Measurements from ENCODE around the gene IFIT1B. TPM values are rescaled to one million over a fixed set of nuclear protein-coding genes. Genes with fewer than 3 reads are reported as not detected.
"Not testable (repeated sequence)": the region's sequence is repeated elsewhere in the genome, so short reads cannot be mapped to it uniquely, and the experiment has no call there.

Gene IFIT1B
- total RNA-seq, 2 experiments from 2014 or later = not detected

GRCh38 chr10:89341649-89342048, 36.2 kb upstream of the IFIT1B start:
- no peak overlapping the region for H3K27ac Mint-ChIP-seq
- intact Hi-C loops (cut with micrococcal nuclease) = no loop called here
- H3K4me3 Mint-ChIP-seq = no peak overlapping the region
- H3K36me3 Mint-ChIP-seq = peaks cover 14% of the 10 kb centered on the region
- no peak for DNase-seq
- H3K27me3 Mint-ChIP-seq = peaks cover 13% of the 10 kb centered on the region
- POLR2A ChIA-PET = no interaction called here
- CTCF ChIA-PET = no interaction called here
- peaks cover 11% of the 10 kb centered on the region for H3K4me1 Mint-ChIP-seq (ENCODE audit: low read depth)
- no peaks in the 10 kb centered on the region for H3K9me3 Mint-ChIP-seq

GRCh38 chr10:89342206-89342958, 35.5 kb upstream of the IFIT1B start:
- CTCF ChIA-PET = no interaction called here
- H3K27ac Mint-ChIP-seq = no peak overlapping the region
- peaks cover 5% of the 10 kb centered on the region for H3K4me1 Mint-ChIP-seq (ENCODE audit: low read depth)
- intact Hi-C loops (cut with micrococcal nuclease) = no loop called here
- no peak for DNase-seq
- no peaks in the 10 kb centered on the region for H3K9me3 Mint-ChIP-seq
- H3K4me3 Mint-ChIP-seq = no peak overlapping the region
- POLR2A ChIA-PET = no interaction called here
- peaks cover 14% of the 10 kb centered on the region for H3K36me3 Mint-ChIP-seq
- peaks cover 13% of the 10 kb centered on the region for H3K27me3 Mint-ChIP-seq

GRCh38 chr10:89343089-89343767, 34.6 kb upstream of the IFIT1B start:
- Mint-ChIP-seq H3K9me3 (no peaks in the 10 kb centered on the region), H3K27ac (no peak overlapping the region), H3K36me3 (peaks cover 14% of the 10 kb centered on the region), H3K4me3 (no peak overlapping the region), H3K27me3 (peaks cover 13% of the 10 kb centered on the region), H3K4me1 (ENCODE audit: low read depth) (peaks cover 8% of the 10 kb centered on the region)
- ChIA-PET POLR2A (no interaction called here), CTCF (no interaction called here)
- no peak for DNase-seq
- intact Hi-C loops (cut with micrococcal nuclease) = no loop called here

DNA sequence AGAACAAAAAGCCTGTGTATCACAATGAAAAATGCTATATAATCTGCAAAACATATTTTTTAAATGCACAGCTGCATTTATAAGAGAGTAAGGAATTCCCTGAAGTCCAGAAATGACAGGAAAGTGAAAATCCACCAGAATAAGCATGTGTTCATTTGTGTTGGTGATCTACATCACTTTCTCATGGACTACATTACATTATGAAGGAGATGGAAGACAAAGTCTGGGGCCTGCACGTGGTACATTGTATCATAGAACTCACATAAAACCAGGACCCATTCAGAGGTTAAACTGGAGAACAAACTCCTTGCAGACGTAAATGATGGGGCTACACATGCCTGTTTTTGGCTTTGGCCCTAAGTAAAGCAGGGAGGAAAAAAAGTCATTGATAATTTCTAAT, 33.7 kb upstream of the IFIT1B start:
- no peaks in the 10 kb centered on the region for H3K9me3 Mint-ChIP-seq
- intact Hi-C loops (cut with micrococcal nuclease) = no loop called here
- H3K4me1 Mint-ChIP-seq (ENCODE audit: low read depth) = peaks cover 13% of the 10 kb centered on the region
- no peak for DNase-seq
- CTCF ChIA-PET = no interaction called here
- H3K27me3 Mint-ChIP-seq = peaks cover 15% of the 10 kb centered on the region
- H3K4me3 Mint-ChIP-seq = no peak overlapping the region
- H3K36me3 Mint-ChIP-seq = peaks cover 9% of the 10 kb centered on the region
- POLR2A ChIA-PET = no interaction called here
- H3K27ac Mint-ChIP-seq = no peak overlapping the region

DNA sequence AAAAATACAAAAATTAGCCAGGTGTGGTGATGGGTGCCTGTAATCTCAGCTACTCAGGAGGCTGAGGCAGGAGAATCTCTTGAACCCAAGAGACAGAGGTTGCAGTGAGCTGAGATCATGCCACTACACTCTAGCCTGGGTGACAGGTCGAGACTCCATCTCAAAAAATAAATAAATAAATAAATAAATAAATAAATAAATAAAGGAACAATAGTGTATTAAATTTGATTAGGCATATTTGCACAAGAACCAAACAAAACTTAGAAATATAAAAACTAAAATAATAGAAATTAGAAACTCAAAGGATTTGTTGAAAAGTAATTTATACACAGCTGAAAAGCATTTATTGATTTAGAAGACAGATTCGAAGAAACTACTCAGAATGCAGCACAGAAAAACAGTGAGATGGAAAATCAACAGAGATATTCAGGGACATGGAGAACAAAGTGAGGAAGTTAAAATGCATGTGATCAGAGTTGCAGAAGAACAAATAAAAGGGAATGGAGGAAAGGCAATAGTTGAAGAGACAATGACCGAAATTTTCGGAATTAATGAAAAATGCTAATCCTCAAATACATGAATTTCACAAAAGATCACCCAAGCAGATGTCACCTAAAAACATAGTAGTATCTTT, 32.4 kb upstream of the IFIT1B start:
- H3K9me3 Mint-ChIP-seq = no peaks in the 10 kb centered on the region
- intact Hi-C loops (cut with micrococcal nuclease) = no loop called here
- no peak overlapping the region for H3K27ac Mint-ChIP-seq
- ChIA-PET CTCF (interaction anchor here (1.4 kb wide), 1 partner anchor 10 kb away, joined by 3 read pairs; no protein-coding TSS in a partner anchor), POLR2A (interaction anchor here (1.2 kb wide), 1 partner anchor 13 kb away, joined by 3 read pairs; no protein-coding TSS in a partner anchor)
- H3K36me3 Mint-ChIP-seq = peaks cover 4% of the 10 kb centered on the region
- H3K4me3 Mint-ChIP-seq = no peak overlapping the region
- no peak for DNase-seq
- H3K27me3 Mint-ChIP-seq = peaks cover 20% of the 10 kb centered on the region
- H3K4me1 Mint-ChIP-seq (ENCODE audit: low read depth) = peaks cover 18% of the 10 kb centered on the region

DNA sequence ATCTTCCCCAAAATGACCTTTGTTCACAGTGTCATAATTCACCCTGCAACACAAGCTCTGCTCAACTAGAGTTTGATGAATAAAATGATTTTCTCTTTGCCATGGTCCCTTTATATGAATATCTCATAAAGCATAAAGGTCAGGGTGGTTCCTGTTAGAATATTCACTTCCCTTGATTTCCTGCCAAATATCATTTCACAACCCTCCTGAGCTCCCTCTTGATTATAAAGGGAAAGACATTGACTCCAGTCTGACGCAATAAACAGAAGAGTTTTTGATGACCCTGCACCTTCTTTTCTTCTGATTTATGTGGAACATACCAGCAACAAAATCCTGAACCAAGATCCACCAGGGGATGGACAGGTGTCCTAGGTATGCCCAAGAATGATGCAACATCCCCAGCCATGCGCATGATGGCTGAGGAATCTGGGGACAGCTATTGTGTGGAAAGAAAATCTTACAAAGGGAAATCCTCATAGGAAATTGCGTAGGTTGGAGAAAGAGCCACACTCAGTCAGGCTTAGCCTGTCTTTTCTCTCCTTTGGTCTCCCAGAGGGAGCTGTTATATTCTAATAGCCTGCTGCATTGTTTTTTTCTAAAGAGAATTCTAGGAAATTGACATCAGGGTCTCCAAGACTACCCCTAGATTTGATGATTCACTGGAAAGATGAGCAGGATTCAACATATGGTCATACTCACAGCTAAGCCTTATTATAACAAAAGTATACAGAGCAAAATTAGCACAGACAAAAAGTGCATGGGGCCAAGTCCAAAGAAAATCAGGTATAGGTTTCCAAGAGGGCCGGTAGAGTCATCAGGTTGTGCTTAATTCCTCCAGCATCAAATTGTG, 31.2 kb upstream of the IFIT1B start:
- Mint-ChIP-seq H3K4me3 (no peak overlapping the region), H3K27ac (no peak overlapping the region), H3K36me3 (no peaks in the 10 kb centered on the region), H3K4me1 (ENCODE audit: low read depth) (peaks cover 30% of the 10 kb centered on the region), H3K9me3 (no peaks in the 10 kb centered on the region), H3K27me3 (peaks cover 21% of the 10 kb centered on the region)
- DNase-seq = no peak
- intact Hi-C loops (cut with micrococcal nuclease) = no loop called here
- CTCF ChIA-PET = interaction anchor here (1.1 to 1.7 kb wide), 2 partner anchors 18 to 129 kb away, joined by 3 to 5 read pairs; no protein-coding TSS in a partner anchor
- POLR2A ChIA-PET = interaction anchor here (1.2 kb wide), 1 partner anchor 14 kb away, joined by 3 read pairs; no protein-coding TSS in a partner anchor

DNA sequence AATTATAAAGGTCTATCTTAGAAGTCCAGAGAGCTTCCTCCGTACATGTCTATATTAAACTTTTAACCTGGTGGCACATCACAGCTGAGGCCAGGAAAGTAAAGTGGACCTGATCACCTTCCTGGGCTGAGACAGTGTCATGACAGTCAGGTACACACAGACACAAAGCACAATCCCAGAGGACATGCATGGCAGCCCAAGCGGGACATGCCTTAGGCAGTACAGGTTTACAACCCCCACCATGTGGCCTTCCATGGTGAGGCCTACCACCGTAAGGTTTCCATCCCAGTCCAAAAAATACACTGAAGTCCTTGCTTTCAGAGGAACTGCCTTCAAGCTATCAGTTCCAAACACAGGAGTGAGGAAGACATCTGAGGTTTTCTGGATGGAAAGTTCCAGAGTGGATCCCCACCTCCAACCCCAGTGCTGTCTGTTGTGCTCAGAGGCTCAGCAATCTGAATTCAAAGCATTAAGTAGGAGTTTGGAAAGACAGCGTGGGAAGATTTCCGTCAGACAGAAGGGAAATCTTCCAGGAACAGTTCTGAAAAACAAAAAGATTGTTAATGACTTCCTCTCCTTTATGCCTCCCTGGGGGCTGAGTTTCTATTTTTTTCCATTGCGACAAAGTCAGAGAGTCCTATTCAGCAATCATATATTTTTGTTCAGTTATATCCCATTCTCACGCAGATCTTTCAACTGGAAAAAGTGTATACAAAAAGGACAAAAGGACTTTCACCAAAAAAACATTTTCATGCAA, 30.0 kb upstream of the IFIT1B start:
- DNase-seq = no peak
- Mint-ChIP-seq H3K4me1 (ENCODE audit: low read depth) (peaks cover 39% of the 10 kb centered on the region), H3K27me3 (peaks cover 27% of the 10 kb centered on the region), H3K4me3 (no peak overlapping the region), H3K27ac (no peak overlapping the region), H3K36me3 (no peaks in the 10 kb centered on the region), H3K9me3 (no peaks in the 10 kb centered on the region)
- CTCF ChIA-PET = interaction anchor here (1.1 to 1.7 kb wide), 2 partner anchors 17 to 130 kb away, joined by 3 to 5 read pairs; no protein-coding TSS in a partner anchor
- POLR2A ChIA-PET = no interaction called here
- intact Hi-C loops (cut with micrococcal nuclease) = no loop called here

- intact Hi-C loops (cut with micrococcal nuclease) = no loop called here
Measured at GRCh38 chr10:89348481-89348880, 29.4 kb upstream of the IFIT1B start.

DNA sequence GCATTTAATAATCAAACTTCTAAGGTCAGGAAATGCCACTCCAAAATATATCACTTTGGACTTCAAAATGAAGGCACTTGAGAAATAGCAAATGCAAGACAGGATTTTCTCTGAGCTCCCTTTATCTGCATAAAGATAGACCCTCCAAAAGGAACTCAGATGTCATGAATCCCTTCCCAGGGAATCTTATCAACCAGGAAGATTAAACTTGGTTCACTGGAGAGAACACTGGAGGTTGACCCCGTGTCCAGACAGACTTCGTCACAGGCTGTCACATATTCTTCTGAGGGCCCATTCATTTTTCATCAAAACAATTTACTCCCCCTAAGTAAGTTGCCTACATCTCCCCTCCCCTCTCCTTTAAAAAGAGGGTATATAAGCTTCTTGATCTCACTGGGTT, 28.9 kb upstream of the IFIT1B start:
- Mint-ChIP-seq H3K27me3 (peaks cover 26% of the 10 kb centered on the region), H3K9me3 (no peaks in the 10 kb centered on the region), H3K4me3 (no peak overlapping the region), H3K27ac (no peak overlapping the region), H3K4me1 (ENCODE audit: low read depth) (peaks cover 39% of the 10 kb centered on the region), H3K36me3 (peaks cover 3% of the 10 kb centered on the region)
- CTCF ChIA-PET = no interaction called here
- POLR2A ChIA-PET = no interaction called here
- intact Hi-C loops (cut with micrococcal nuclease) = no loop called here
- no peak for DNase-seq

More at GRCh38 chr10:89348481-89348880, 29.4 kb upstream of the IFIT1B start:
- ChIA-PET CTCF (no interaction called here), POLR2A (no interaction called here)
- peaks cover 39% of the 10 kb centered on the region for H3K4me1 Mint-ChIP-seq (ENCODE audit: low read depth)
- peaks cover 3% of the 10 kb centered on the region for H3K36me3 Mint-ChIP-seq
- no peaks in the 10 kb centered on the region for H3K9me3 Mint-ChIP-seq
- no peak overlapping the region for H3K27ac Mint-ChIP-seq
- DNase-seq = no peak
- H3K4me3 Mint-ChIP-seq = no peak overlapping the region
- H3K27me3 Mint-ChIP-seq = peaks cover 25% of the 10 kb centered on the region

DNA sequence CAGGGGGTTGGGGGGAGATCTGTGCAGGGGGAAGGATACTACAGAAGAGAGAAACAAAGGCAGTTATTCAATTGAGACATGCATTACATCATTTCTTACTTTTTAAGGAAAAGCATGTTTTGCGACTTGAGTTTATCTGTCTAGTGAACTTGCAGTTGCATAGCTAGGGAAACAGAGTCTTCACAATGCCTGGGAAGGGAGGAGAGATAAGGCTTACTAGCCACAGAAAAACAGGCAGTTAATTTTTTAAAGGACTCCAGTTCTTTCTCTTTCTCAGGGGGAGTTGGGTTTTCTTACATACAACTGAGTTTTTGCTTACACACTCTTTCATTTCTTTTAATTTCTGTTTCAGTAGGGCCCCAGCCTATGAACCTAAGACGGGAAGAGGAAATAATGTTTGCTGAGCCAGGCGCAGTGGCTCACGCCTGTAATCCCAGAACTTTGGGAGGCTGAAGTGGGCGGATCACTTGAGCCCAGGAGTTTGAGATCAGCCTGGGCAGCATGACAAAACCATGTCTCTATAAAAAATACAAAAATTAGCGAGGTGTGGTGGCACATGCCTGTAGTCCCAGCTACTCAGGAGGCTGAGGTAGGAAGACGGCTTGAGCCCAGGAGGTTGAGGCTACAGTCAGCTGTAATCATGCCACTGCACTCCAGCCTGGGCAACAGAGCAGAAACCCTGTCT, 27.1 kb upstream of the IFIT1B start:
- H3K4me3 Mint-ChIP-seq; intact Hi-C loops (cut with micrococcal nuclease); H3K27ac Mint-ChIP-seq; H3K9me3 Mint-ChIP-seq; H3K36me3 Mint-ChIP-seq; DNase-seq; POLR2A ChIA-PET: not testable (repeated sequence)
- Mint-ChIP-seq H3K4me1 (ENCODE audit: low read depth) (peaks cover 39% of the 10 kb centered on the region), H3K27me3 (peaks cover 25% of the 10 kb centered on the region)
- CTCF ChIA-PET = interaction anchor here (1.0 kb wide), 1 partner anchor 18 kb away, joined by 3 read pairs; no protein-coding TSS in a partner anchor

DNA sequence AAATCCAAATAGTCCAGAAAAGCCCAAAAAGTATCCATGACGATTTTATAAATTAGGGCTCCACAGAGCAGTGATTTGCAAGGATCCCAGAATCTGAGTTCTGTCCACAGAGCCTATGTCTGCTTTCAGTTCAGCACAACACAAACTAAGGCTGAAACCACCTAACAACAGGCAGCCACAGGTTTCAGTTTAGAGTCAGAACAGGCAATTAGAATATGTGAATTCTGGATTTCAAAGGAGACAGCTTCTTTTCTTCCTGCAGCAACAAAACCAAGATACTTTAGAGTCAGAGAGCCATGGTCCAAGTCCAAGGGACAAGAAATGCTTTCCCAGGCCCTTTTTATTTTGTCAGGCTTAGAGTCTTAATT, 26.5 kb upstream of the IFIT1B start:
- Mint-ChIP-seq H3K9me3 (no peaks in the 10 kb centered on the region), H3K27me3 (peaks cover 25% of the 10 kb centered on the region), H3K27ac (no peak overlapping the region), H3K4me3 (no peak overlapping the region), H3K4me1 (ENCODE audit: low read depth) (peaks cover 39% of the 10 kb centered on the region), H3K36me3 (peaks cover 3% of the 10 kb centered on the region)
- intact Hi-C loops (cut with micrococcal nuclease) = no loop called here
- POLR2A ChIA-PET = no interaction called here
- CTCF ChIA-PET = interaction anchor here (1.0 kb wide), 1 partner anchor 17 kb away, joined by 3 read pairs; no protein-coding TSS in a partner anchor
- peak; percentile 40 for DNase-seq
